Measurements from ENCODE around the gene ZKSCAN8.

Gene ZKSCAN8

GRCh38 chr6:28167926-28168325 is 26.2 kb downstream of the ZKSCAN8 start:
- no peaks in the 10 kb centered on the region for H3K4me1 ChIP-seq (ENCODE audit: control insufficient read depth in 1 of 2, insufficient read depth in 1 of 2, low read depth in 1 of 2, low read length in 1 of 2)
- peaks cover 13% of the 10 kb centered on the region for H3K27me3 ChIP-seq
- H3K4me3 ChIP-seq (ENCODE audit: low read depth in 1 of 2, low read length in 1 of 2) = no peak overlapping the region
- no peak for TF ChIP-seq CTCF (IDR thresholded peaks at IDR 0.05)
- no peak overlapping the region for H3K27ac ChIP-seq
- no peaks in the 10 kb centered on the region for H3K36me3 ChIP-seq
- no peaks in the 10 kb centered on the region for H3K9me3 ChIP-seq

GRCh38 chr6:28171271-28171670 is 29.6 kb downstream of the ZKSCAN8 start:
- Histone ChIP-seq H3K27me3 (peaks cover 5% of the 10 kb centered on the region), H3K9me3 (no peaks in the 10 kb centered on the region), H3K27ac (no peak overlapping the region), H3K4me1 (ENCODE audit: control insufficient read depth in 1 of 2, insufficient read depth in 1 of 2, low read depth in 1 of 2, low read length in 1 of 2) (no peaks in the 10 kb centered on the region), H3K4me3 (ENCODE audit: low read depth in 1 of 2, low read length in 1 of 2) (no peak overlapping the region), H3K36me3 (no peaks in the 10 kb centered on the region)
- no peak for TF ChIP-seq CTCF (IDR thresholded peaks at IDR 0.05)

- Histone ChIP-seq H3K36me3 (no peaks in the 10 kb centered on the region), H3K27ac (no peak overlapping the region), H3K4me1 (ENCODE audit: control insufficient read depth in 1 of 2, insufficient read depth in 1 of 2, low read depth in 1 of 2, low read length in 1 of 2) (no peaks in the 10 kb centered on the region), H3K27me3 (peaks cover 5% of the 10 kb centered on the region), H3K9me3 (no peaks in the 10 kb centered on the region), H3K4me3 (ENCODE audit: low read depth in 1 of 2, low read length in 1 of 2) (no peak overlapping the region)
- TF ChIP-seq CTCF (IDR thresholded peaks at IDR 0.05) = no peak
These were observed 30.3 kb downstream of the ZKSCAN8 start for GRCh38 chr6:28172006-28172405.

GRCh38 chr6:28176373-28176772 is 34.7 kb downstream of the ZKSCAN8 start:
- no peak overlapping the region for H3K27ac ChIP-seq

GRCh38 chr6:28182255-28182654 is 40.6 kb downstream of the ZKSCAN8 start:
- H3K27me3 ChIP-seq = no peaks in the 10 kb centered on the region
- H3K4me1 ChIP-seq (ENCODE audit: control insufficient read depth in 1 of 2, insufficient read depth in 1 of 2, low read depth in 1 of 2, low read length in 1 of 2) = no peaks in the 10 kb centered on the region
- H3K36me3 ChIP-seq = no peaks in the 10 kb centered on the region
- no peak for TF ChIP-seq CTCF (IDR thresholded peaks at IDR 0.05)
- no peak overlapping the region for H3K27ac ChIP-seq
- H3K4me3 ChIP-seq (ENCODE audit: low read depth in 1 of 2, low read length in 1 of 2) = no peak overlapping the region
- H3K9me3 ChIP-seq = peaks cover 3% of the 10 kb centered on the region

More at GRCh38 chr6:28176373-28176772, 34.7 kb downstream of the ZKSCAN8 start:
- no peak for TF ChIP-seq CTCF (IDR thresholded peaks at IDR 0.05)
- Histone ChIP-seq H3K4me3 (ENCODE audit: low read depth in 1 of 2, low read length in 1 of 2) (no peak overlapping the region), H3K27me3 (peaks cover 5% of the 10 kb centered on the region), H3K36me3 (no peaks in the 10 kb centered on the region), H3K9me3 (no peaks in the 10 kb centered on the region), H3K4me1 (ENCODE audit: control insufficient read depth in 1 of 2, insufficient read depth in 1 of 2, low read depth in 1 of 2, low read length in 1 of 2) (no peaks in the 10 kb centered on the region)

Data from neutrophil (primary cell).